CD14-positive monocyte (primary cell): ENCODE data around the gene DYSF. TPM values are rescaled to one million over a fixed set of nuclear protein-coding genes. Genes with fewer than 3 reads are reported as not detected.

Source experiments
- DNase-seq, 3 donors: peaks; one replicate each; pipeline ENCODE4 v3.0.0-alpha.2; 2011 to 2022
- H2AFZ ChIP-seq: 2 replicates; pipeline ENCODE4 v1.6.0; 2012; ENCODE audit warnings: mild to moderate bottlenecking, low read depth, low read length, inconsistent platforms; ENCODE audit not compliant: insufficient read depth, poor library complexity, severe bottlenecking
- H3K27ac ChIP-seq, 2 donors: 1 replicate in 1 of 2; 2 replicates in 1 of 2; pipeline ENCODE4 v1.5.1; 2012 to 2013; ENCODE audit warnings: low read length in 2 of 2, control low read depth in 1 of 2, inconsistent platforms in 1 of 2, low read depth in 1 of 2, mild to moderate bottlenecking in 1 of 2
- H3K27me3 ChIP-seq, 2 donors: one replicate each; pipeline versions ENCODE4 v1.6.0 to v1.6.1; 2011 to 2013; ENCODE audit warnings: low read length in 2 of 2; ENCODE audit not compliant: control insufficient read depth in 2 of 2, insufficient read depth in 2 of 2
- H3K36me3 ChIP-seq, 2 donors: replicated peaks in 1 of 2; 1 replicate in 1 of 2; 2 replicates in 1 of 2; pipeline versions ENCODE4 v1.5.1 to v1.6.1; 2012 to 2013; ENCODE audit warnings: low read length in 2 of 2, control low read depth in 1 of 2, inconsistent platforms in 1 of 2, mild to moderate bottlenecking in 1 of 2; ENCODE audit not compliant: insufficient read depth in 2 of 2, control insufficient read depth in 1 of 2
- H3K4me1 ChIP-seq, 2 donors: 1 replicate in 1 of 2; 2 replicates in 1 of 2; pipeline versions ENCODE4 v1.5.1 to v1.6.1; 2012 to 2013; ENCODE audit warnings: low read length in 2 of 2, control low read depth in 1 of 2, inconsistent platforms in 1 of 2, mild to moderate bottlenecking in 1 of 2, moderate library complexity in 1 of 2; ENCODE audit not compliant: insufficient read depth in 2 of 2, control insufficient read depth in 1 of 2
- H3K4me2 ChIP-seq: replicated peaks from 2 replicates; pipeline ENCODE3; 2012; ENCODE audit warnings: low read length, moderate library complexity, mild to moderate bottlenecking; ENCODE audit not compliant: poor library complexity, severe bottlenecking; ENCODE audit errors: extremely low read depth
- H3K4me3 ChIP-seq, 3 experiments: fragments of 200-600 bp in 1 of 3; sonication (generic) in 1 of 3; replicated peaks in 1 of 3; 1 replicate in 2 of 3; 2 replicates in 1 of 3; pipeline ENCODE4 v1.5.1; 2011 to 2013; ENCODE audit warnings: low read length in 3 of 3, mild to moderate bottlenecking in 3 of 3, control low read depth in 2 of 3, low read depth in 2 of 3, inconsistent platforms in 1 of 3, moderate library complexity in 1 of 3
- H3K79me2 ChIP-seq: 2 replicates; pipeline ENCODE4 v1.6.0; 2012; ENCODE audit warnings: mild to moderate bottlenecking, control low read depth, inconsistent platforms, low read length, moderate library complexity; ENCODE audit not compliant: insufficient read depth
- H3K9ac ChIP-seq: 2 replicates; pipeline ENCODE4 v1.6.0; 2017; ENCODE audit warnings: low read length, mild to moderate bottlenecking; ENCODE audit not compliant: insufficient read depth, poor library complexity, severe bottlenecking
- H3K9me3 ChIP-seq, 2 donors: replicated peaks in 1 of 2; 1 replicate in 1 of 2; 2 replicates in 1 of 2; pipeline versions ENCODE4 v1.5.1 to v1.6.1; 2012 to 2013; ENCODE audit warnings: low read length in 2 of 2, control low read depth in 1 of 2; ENCODE audit not compliant: control insufficient read depth in 1 of 2, insufficient read depth in 1 of 2
- H4K20me1 ChIP-seq: 2 replicates; pipeline ENCODE4 v1.6.0; 2012; ENCODE audit warnings: mild to moderate bottlenecking, low read length, control low read depth, moderate library complexity; ENCODE audit not compliant: insufficient read depth
- H3K27ac Mint-ChIP-seq, 7 donors: one replicate each; pipeline ENCODE4 v1.8.0; 2020; ENCODE audit warnings: mild to moderate bottlenecking in 7 of 7, mixed read lengths in 7 of 7, moderate library complexity in 6 of 7, inconsistent platforms in 2 of 7
- H3K27me3 Mint-ChIP-seq, 3 donors: one replicate each; pipeline ENCODE4 v1.8.0; 2021 to 2022; ENCODE audit warnings: low read depth in 3 of 3, mild to moderate bottlenecking in 3 of 3, mixed read lengths in 3 of 3, moderate library complexity in 3 of 3, inconsistent platforms in 1 of 3
- H3K36me3 Mint-ChIP-seq, 2 donors: one replicate each; pipeline ENCODE4 v1.8.0; 2020; ENCODE audit warnings: mixed read lengths in 2 of 2, inconsistent platforms in 1 of 2, mild to moderate bottlenecking in 1 of 2
- H3K4me1 Mint-ChIP-seq: one replicate; pipeline ENCODE4 v1.8.0; 2020; ENCODE audit warnings: mild to moderate bottlenecking, mixed read lengths
- H3K4me3 Mint-ChIP-seq, 2 donors: one replicate each; pipeline ENCODE4 v1.8.0; 2020; ENCODE audit warnings: mild to moderate bottlenecking in 2 of 2, mixed read lengths in 2 of 2, moderate library complexity in 1 of 2
- H3K9me3 Mint-ChIP-seq, 7 donors: one replicate each; pipeline ENCODE4 v1.8.0; 2020 to 2022; ENCODE audit warnings: mixed read lengths in 7 of 7, mild to moderate bottlenecking in 6 of 7, moderate library complexity in 6 of 7, inconsistent platforms in 2 of 7
- CTCF ChIP-seq: fragments of 200-600 bp; IDR thresholded peaks from one replicate; pipeline ENCODE4 v1.8.0; 2022; ENCODE audit warnings: antibody characterized with exemption, mild to moderate bottlenecking
- WGBS: methylation state at CpG from one replicate; pipeline ENCODE4 v1.1.5; 2013; ENCODE audit warnings: missing lambda C conversion rate; ENCODE audit not compliant: insufficient coverage; 5-methylcytosine and 5-hydroxymethylcytosine counted together
- intact Hi-C, 2 donors: fragments of 100-400 bp; cut with micrococcal nuclease; formaldehyde crosslinking; loops; one replicate each; pipeline versions ENCODE4 v1.15.0 to v1.15.1; 2023
- polyA plus RNA-seq, 3 donors: library from polyadenylated mRNA; depleted of rRNA in 1 of 3; unstranded in 2 of 3; stranded (reverse) in 1 of 3; fragments of 300-500 nt in 2 of 3; fragments of >200 nt in 1 of 3; fragmentation: Illumina TruSeq in 2 of 3; gene quantifications; 1 replicate in 2 of 3; 2 replicates in 1 of 3; pipeline ENCODE4 v1.2.3, GENCODE V29; 2012 to 2021

The DYSF gene
- polyA plus RNA-seq, 3 donors = 16.1 to 72.5 (median 31.2) TPM

- Histone ChIP-seq H2AFZ (no peak overlapping the region), H3K9me3 (no peaks in the 10 kb centered on the region), H3K9ac (no peak overlapping the region), H3K4me2 (no peak overlapping the region), H3K4me3 (no peak overlapping the region), H4K20me1 (no peaks in the 10 kb centered on the region), H3K36me3 (no peaks in the 10 kb centered on the region), H3K79me2 (no peaks in the 10 kb centered on the region), H3K4me1 (no peaks in the 10 kb centered on the region), H3K27me3 (no peaks in the 10 kb centered on the region), H3K27ac (no peak overlapping the region)
- intact Hi-C loops = no loop called here
- WGBS = 93% methylated on average over 5 of the region's 11 CpGs
- no peak for DNase-seq
- Mint-ChIP-seq H3K4me1 (no peaks in the 10 kb centered on the region), H3K9me3 (peaks cover 0 to 3% (median 0%) of the 10 kb centered on the region in 7 donors), H3K27ac (no peak overlapping the region), H3K36me3 (no peaks in the 10 kb centered on the region), H3K27me3 (peaks cover 3 to 7% (median 5%) of the 10 kb centered on the region in 3 donors), H3K4me3 (no peak overlapping the region)
- no peak for TF ChIP-seq CTCF
These were observed 260.5 kb downstream of the DYSF start for GRCh38 chr2:71713581-71714580.

GRCh38 chr2:71714601-71715240 is 261.4 kb downstream of the DYSF start:
- Histone ChIP-seq H3K4me1 (no peaks in the 10 kb centered on the region), H3K79me2 (no peaks in the 10 kb centered on the region), H3K9ac (no peak overlapping the region), H3K27ac (no peak overlapping the region), H3K4me3 (no peak overlapping the region), H4K20me1 (no peaks in the 10 kb centered on the region), H3K36me3 (no peaks in the 10 kb centered on the region), H3K9me3 (no peaks in the 10 kb centered on the region), H2AFZ (no peak overlapping the region), H3K4me2 (no peak overlapping the region), H3K27me3 (no peaks in the 10 kb centered on the region)
- Mint-ChIP-seq H3K27me3 (peaks cover 6 to 9% (median 7%) of the 10 kb centered on the region in 3 donors), H3K4me3 (no peak overlapping the region), H3K27ac (no peak overlapping the region), H3K36me3 (no peaks in the 10 kb centered on the region), H3K9me3 (peaks cover 0 to 3% (median 2%) of the 10 kb centered on the region in 7 donors), H3K4me1 (no peaks in the 10 kb centered on the region)
- DNase-seq = no peak
- no peak for TF ChIP-seq CTCF
- 60% methylated on average over 2 of the region's 4 CpGs for WGBS
- intact Hi-C loops = no loop called here
